Measurements from ENCODE around the gene CXXC5. TPM values are rescaled to one million over a fixed set of nuclear protein-coding genes. Genes with fewer than 3 reads are reported as not detected.

The CXXC5 gene
- total RNA-seq, 2 experiments from 2014 or later: 0.82 to 1.0 TPM

DNA sequence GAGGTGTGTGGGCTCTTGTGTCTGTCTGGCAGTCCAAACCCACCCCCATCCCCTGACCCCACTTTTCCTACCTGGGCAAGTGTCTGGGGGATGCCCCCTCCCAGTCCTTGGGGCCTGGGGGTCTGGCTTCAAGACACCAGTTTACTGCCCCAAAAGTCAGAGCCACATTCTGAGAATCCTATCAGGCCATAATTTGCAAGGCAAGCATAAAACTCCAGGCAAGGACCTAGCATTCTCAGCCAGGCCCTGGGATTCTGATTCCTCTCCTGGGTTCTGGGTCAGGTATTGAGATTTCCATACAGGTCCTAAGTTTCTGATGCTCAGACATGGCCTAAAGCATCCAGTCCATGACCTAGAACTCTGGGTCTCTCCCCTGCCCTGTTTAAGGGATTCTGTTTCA lies 33.3 kb downstream of the CXXC5 start:
- Mint-ChIP-seq H3K27me3 (no peaks in the 10 kb centered on the region), H3K27ac (no peak overlapping the region), H3K4me1 (ENCODE audit: low read depth) (no peaks in the 10 kb centered on the region), H3K9me3 (no peaks in the 10 kb centered on the region), H3K4me3 (no peak overlapping the region), H3K36me3 (no peaks in the 10 kb centered on the region)
- intact Hi-C loops (cut with micrococcal nuclease): no loop called here
- DNase-seq: no peak
- CTCF ChIA-PET: no interaction called here
- POLR2A ChIA-PET: no interaction called here

DNA sequence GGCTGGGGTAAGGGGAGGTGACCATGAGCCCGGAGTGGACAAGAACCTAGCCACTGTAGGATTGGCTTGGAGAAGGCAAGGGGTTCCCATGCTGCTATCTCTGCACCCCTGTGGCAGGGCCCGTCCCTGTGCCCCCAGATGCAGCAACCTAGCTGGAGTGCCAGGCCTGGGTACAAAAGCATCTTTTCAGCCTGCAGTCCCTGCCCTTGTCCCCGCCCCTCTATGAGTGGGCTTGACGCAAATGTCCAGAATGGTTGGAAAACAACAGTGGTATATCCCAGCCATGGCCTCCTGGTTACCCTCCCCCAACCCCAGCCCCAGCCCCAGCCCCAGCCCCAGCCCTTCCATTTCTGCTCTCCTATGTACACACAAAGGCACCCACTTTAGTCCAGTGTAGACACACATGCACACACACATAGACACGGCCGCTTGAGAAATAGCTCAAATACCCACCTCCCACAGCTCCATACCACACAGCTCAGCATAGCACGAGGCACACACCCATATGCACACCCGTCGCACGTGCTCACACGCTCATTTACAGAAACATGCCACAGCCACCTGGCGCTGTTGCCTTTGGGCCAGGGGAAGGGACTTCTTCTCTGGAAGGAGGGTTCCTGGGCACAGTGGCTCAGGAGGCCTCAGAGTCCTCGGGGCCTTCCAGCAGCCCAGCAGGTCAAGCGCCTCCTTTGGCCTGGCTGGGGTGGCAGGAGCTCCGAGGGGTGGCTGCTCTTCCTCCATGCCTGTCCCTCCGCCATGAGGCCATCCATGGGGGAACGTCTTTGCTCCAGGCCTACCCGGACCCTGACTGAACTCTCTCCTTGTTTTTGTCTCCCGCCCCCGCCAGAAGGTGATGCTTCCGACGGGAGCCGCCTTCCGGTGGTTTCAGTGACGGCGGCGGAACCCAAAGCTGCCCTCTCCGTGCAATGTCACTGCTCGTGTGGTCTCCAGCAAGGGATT lies 34.1 kb downstream of the CXXC5 start:
- Mint-ChIP-seq H3K27ac (no peak overlapping the region), H3K27me3 (no peaks in the 10 kb centered on the region), H3K4me3 (no peak overlapping the region), H3K36me3 (no peaks in the 10 kb centered on the region), H3K4me1 (ENCODE audit: low read depth) (no peaks in the 10 kb centered on the region), H3K9me3 (no peaks in the 10 kb centered on the region)
- no peak for DNase-seq
- ChIA-PET POLR2A (no interaction called here), CTCF (interaction anchor here (0.6 to 1.1 kb wide), 2 partner anchors 105 to 462 kb away, joined by 3 to 4 read pairs; no protein-coding TSS in a partner anchor)
- intact Hi-C loops (cut with micrococcal nuclease): no loop called here

DNA sequence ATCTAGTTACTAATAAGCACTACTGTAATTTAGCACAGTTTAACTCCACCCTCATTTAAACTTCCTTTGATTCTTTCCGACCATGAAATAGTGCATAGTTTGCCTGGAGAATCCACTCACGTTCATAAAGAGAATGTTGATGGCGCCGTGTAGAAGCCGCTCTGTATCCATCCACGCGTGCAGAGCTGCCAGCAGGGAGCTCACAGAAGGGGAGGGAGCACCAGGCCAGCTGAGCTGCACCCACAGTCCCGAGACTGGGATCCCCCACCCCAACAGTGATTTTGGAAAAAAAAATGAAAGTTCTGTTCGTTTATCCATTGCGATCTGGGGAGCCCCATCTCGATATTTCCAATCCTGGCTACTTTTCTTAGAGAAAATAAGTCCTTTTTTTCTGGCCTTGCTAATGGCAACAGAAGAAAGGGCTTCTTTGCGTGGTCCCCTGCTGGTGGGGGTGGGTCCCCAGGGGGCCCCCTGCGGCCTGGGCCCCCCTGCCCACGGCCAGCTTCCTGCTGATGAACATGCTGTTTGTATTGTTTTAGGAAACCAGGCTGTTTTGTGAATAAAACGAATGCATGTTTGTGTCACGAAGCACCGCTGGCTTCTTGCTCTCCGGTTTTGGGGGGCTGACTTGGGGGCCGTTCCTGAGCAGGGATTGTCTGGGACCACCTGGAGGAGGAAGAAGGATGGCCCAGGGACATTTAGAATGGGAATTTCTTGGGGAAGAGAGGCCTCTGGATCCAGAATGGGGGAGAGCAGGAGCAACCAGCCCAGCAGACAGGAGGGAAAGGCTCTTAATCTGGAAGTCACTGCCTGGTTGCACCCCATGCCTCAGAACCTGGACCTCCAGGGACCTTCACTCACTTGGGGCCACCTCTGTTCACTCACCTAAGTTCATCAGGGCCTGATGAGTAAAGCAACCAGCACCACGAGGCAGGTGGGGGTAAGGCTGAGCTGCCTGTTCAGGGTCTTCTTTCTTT lies 35.4 kb downstream of the CXXC5 start:
- DNase-seq: no peak
- intact Hi-C loops (cut with micrococcal nuclease): no loop called here
- H3K4me1 Mint-ChIP-seq (ENCODE audit: low read depth): no peaks in the 10 kb centered on the region
- ChIA-PET POLR2A (no interaction called here), CTCF (interaction anchor here (0.9 to 1.1 kb wide), 2 partner anchors 82 to 103 kb away, joined by 3 to 4 read pairs; no protein-coding TSS in a partner anchor)
- H3K36me3 Mint-ChIP-seq: no peaks in the 10 kb centered on the region
- H3K27me3 Mint-ChIP-seq: no peaks in the 10 kb centered on the region
- H3K4me3 Mint-ChIP-seq: no peak overlapping the region
- no peaks in the 10 kb centered on the region for H3K9me3 Mint-ChIP-seq
- H3K27ac Mint-ChIP-seq: no peak overlapping the region

DNA sequence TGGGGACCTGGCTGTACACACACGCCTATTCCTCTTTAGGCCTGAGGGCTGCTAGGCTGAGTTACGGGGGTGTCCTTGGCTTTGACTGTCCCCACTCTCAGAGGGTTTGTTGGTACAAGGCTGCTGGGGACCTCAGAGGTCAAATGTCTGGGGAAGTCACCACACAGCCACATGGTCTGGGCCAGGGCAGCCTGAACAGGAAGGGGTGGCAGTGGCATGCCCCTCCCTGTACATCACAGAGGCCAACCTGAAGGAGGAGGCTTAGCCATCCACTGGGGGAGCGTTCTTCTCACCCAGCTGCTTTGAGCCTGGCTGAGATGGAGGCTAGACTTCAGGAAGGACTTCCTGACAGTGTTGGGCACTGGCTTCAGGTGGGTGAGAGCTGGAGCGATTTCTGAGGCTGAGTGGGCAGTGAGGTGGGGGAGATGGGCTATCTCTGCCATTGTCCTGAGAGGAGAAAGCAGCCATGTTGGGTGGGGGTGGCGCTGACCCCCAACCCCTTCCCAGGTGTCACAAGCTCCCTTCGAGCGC lies 36.3 kb downstream of the CXXC5 start:
- no peak overlapping the region for H3K27ac Mint-ChIP-seq

DNA sequence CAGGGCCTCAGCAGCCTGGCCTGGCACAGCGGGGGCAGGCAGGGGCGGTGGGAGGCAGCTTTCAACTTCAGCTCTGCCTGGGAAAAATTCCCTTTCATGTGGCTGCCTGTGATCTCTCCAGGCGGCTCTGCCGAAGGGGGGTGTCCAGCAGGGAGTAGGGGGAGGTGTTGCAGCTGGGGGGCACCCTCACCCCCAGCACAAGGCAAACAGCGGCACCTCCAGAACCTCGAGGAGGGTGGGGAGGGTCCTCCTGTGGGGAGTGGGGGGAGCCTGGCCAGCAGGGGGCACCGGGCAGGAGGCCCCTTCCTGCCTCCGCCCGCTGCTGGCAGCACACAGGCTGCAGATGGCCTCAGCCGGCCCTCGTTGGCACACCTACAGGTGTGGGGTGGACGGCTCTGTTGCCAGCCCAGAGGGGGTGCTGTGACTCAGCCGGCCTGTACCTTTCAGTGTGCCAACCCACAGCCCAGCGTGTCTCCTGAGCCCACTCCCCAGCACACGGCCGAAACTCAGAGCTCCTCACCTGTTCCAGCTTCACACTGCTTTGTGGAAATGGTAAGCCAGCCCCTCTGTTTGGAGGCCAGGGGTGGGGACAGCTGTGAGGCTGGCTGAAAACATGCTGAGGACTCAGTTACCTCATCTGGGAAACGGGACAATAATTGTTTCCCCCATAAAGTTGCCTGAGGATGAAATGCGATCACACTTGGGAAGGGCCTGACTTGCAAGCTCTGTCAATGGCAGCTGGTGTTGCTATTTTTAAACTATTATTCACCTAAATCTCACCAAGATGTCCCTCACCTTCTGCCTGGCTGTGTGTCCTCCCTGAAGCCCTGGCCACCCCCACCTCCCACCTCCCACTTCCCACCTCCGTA lies 37.0 kb downstream of the CXXC5 start:
- no peak overlapping the region for H3K4me3 Mint-ChIP-seq

More for the DNA sequence above, 36.3 kb downstream of the CXXC5 start:
- POLR2A ChIA-PET: no interaction called here
- intact Hi-C loops (cut with micrococcal nuclease): no loop called here
- CTCF ChIA-PET: interaction anchor here (0.9 kb wide), 1 partner anchor 81 kb away, joined by 3 read pairs; no protein-coding TSS in a partner anchor
- no peak for DNase-seq
- Mint-ChIP-seq H3K9me3 (no peaks in the 10 kb centered on the region), H3K4me3 (no peak overlapping the region), H3K36me3 (no peaks in the 10 kb centered on the region), H3K27me3 (no peaks in the 10 kb centered on the region), H3K4me1 (ENCODE audit: low read depth) (no peaks in the 10 kb centered on the region)

DNA sequence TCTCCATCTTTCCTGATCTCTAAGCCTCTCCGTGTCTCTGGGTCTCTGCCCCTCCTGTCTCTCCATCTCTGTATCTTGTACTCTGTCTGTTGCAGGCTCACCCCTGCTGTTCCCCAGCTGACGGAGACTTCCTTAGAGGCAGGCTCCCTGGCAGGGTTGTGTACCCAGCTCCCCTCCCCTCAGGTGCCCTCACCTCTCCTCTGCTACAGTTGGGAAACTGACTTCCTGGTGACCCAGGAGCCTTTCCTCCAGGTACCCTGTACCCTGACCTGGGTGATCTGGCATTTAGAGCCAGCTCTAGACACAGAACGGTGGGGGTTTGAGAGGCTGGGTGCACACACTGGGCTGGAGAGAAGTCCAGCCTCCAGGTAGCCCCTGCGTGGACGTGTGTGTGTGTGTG lies 37.7 kb downstream of the CXXC5 start:
- ChIA-PET POLR2A (no interaction called here), CTCF (interaction anchor here (1.0 kb wide), 1 partner anchor 54 kb away, joined by 3 read pairs; no protein-coding TSS in a partner anchor)
- Mint-ChIP-seq H3K4me3 (no peak overlapping the region), H3K9me3 (no peaks in the 10 kb centered on the region), H3K27ac (no peak overlapping the region), H3K27me3 (no peaks in the 10 kb centered on the region), H3K4me1 (ENCODE audit: low read depth) (no peaks in the 10 kb centered on the region), H3K36me3 (no peaks in the 10 kb centered on the region)
- DNase-seq: no peak
- intact Hi-C loops (cut with micrococcal nuclease): no loop called here

More for the DNA sequence above, 37.0 kb downstream of the CXXC5 start:
- no peak overlapping the region for H3K27ac Mint-ChIP-seq
- DNase-seq: no peak
- H3K9me3 Mint-ChIP-seq: no peaks in the 10 kb centered on the region
- H3K4me1 Mint-ChIP-seq (ENCODE audit: low read depth): no peaks in the 10 kb centered on the region
- H3K36me3 Mint-ChIP-seq: no peaks in the 10 kb centered on the region
- intact Hi-C loops (cut with micrococcal nuclease): no loop called here
- ChIA-PET CTCF (interaction anchor here (1.0 kb wide), 1 partner anchor 53 kb away, joined by 3 read pairs; no protein-coding TSS in a partner anchor), POLR2A (no interaction called here)
- H3K27me3 Mint-ChIP-seq: no peaks in the 10 kb centered on the region

DNA sequence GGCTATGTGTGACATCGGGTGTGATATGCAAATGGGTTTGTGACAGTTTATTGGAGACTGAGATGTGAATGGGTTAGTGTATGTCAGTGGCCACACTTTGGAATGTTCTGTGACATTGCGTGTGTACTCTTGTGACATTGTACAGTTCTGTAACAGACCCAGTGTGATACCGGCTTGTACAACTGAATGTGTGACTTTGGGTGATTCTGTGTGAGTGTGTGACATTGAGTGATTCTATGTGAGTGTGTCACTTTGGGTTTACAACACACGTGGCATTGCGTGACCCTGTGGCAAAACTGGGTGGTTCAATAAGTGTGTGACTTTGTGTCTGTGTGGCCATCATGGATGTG lies 38.2 kb downstream of the CXXC5 start:
- DNase-seq: no peak
- no peaks in the 10 kb centered on the region for H3K36me3 Mint-ChIP-seq
- no peak overlapping the region for H3K27ac Mint-ChIP-seq
- intact Hi-C loops (cut with micrococcal nuclease): no loop called here
- no peaks in the 10 kb centered on the region for H3K27me3 Mint-ChIP-seq
- H3K9me3 Mint-ChIP-seq: no peaks in the 10 kb centered on the region
- no peaks in the 10 kb centered on the region for H3K4me1 Mint-ChIP-seq (ENCODE audit: low read depth)
- H3K4me3 Mint-ChIP-seq: no peak overlapping the region
- ChIA-PET POLR2A (no interaction called here), CTCF (no interaction called here)

DNA sequence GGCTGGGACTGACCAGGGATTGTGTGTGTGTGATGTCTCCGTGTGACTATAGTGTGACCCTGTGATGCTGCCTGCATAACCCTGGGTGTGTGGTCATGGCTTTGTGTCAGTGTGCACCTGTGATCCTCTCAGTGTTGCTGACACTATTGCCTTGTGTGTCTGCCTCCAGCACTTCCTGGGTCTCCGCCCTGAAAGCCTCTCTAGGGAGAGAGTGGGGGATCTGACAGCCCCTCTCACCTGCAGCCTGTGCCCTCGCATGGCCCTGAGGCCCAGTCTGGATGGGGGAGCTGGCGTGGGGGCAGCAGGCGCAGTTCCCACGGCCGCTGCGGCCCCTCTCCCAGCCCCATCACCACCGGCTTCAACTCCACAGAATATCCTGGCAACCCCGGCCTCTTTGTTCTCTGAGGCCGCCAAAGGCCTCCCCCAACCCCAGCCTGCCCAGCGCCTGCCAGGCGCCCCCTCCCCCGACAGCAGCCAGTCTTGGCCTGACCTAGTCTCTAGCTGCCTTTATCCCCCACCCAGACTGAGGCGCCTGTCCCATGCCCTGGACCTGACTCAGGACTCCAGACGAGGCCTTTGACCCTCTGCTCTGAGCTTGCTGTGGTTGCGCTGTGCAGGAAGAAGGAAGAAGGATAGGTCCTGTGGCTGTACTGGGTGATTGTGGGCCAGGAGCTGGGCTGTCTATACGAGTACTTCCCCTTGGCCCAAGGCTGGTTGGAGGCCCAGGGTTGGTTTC lies 38.7 kb downstream of the CXXC5 start:
- Mint-ChIP-seq H3K36me3 (no peaks in the 10 kb centered on the region), H3K27ac (no peak overlapping the region), H3K4me1 (ENCODE audit: low read depth) (no peaks in the 10 kb centered on the region), H3K9me3 (no peaks in the 10 kb centered on the region), H3K27me3 (no peaks in the 10 kb centered on the region), H3K4me3 (no peak overlapping the region)
- intact Hi-C loops (cut with micrococcal nuclease): no loop called here
- ChIA-PET POLR2A (no interaction called here), CTCF (no interaction called here)
- DNase-seq: no peak

DNA sequence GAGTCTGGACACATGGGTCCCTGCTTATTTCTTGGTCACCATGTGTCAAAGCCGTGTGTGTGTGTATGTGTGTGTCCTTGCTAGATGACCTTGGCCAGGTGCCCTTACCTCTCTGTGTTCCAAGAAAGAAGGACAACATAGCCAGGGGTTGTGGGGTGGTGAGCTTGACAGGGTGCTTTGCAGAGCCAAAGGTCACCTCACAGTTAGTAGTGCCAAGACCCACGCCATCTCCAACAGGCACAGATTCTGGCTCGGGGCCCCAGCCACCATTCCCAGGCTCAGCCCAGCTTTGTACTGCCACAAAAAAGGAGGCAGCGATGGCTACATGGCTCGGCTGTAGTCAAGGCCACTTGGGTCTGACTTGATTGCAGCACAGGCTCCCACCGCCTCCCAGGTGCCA lies 39.5 kb downstream of the CXXC5 start:
- Mint-ChIP-seq H3K4me3 (no peak overlapping the region), H3K4me1 (ENCODE audit: low read depth) (no peaks in the 10 kb centered on the region), H3K36me3 (no peaks in the 10 kb centered on the region), H3K27ac (no peak overlapping the region), H3K9me3 (no peaks in the 10 kb centered on the region), H3K27me3 (no peaks in the 10 kb centered on the region)
- DNase-seq: no peak
- intact Hi-C loops (cut with micrococcal nuclease): no loop called here
- POLR2A ChIA-PET: no interaction called here
- CTCF ChIA-PET: no interaction called here

DNA sequence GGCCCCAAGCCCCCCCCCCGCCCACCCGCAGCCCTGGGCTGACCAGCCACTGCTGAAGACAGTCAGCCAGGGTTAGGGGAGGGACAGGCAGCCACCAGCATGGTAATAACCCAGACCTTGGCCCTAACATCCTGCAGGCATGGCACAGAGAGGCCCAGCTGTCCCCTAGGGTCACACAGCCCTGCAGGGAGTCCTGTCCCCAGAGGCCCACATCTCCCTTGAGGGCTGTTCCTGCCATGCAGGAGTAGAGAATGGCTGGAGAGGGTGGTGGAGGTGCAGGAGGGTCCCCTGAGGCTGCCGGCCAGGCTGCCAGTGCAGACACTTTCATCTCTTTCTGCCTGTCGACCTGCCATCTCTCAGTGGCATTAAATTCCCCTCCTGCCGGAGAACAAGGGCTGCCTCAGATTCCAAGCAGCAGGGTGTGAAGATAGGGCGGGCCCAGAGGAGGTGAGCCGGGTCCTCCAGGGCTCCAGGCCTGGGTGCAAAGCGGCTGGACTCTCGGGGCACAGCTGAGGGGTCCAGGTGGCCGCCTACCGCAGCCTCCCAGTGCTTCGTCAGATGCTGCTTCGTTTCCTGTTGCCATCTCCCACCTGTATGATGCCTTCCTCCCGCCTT lies 40.0 kb downstream of the CXXC5 start:
- H3K4me1 Mint-ChIP-seq (ENCODE audit: low read depth): no peaks in the 10 kb centered on the region
- POLR2A ChIA-PET: no interaction called here
- H3K9me3 Mint-ChIP-seq: no peaks in the 10 kb centered on the region
- DNase-seq: no peak
- CTCF ChIA-PET: interaction anchor here (6.7 kb wide), 1 partner anchor 54 kb away, joined by 58 read pairs; no protein-coding TSS in a partner anchor
- no peaks in the 10 kb centered on the region for H3K27me3 Mint-ChIP-seq
- no peaks in the 10 kb centered on the region for H3K36me3 Mint-ChIP-seq
- intact Hi-C loops (cut with micrococcal nuclease): no loop called here
- no peak overlapping the region for H3K27ac Mint-ChIP-seq
- no peak overlapping the region for H3K4me3 Mint-ChIP-seq
